Measurements from ENCODE around the gene IGFL2.
"Not testable (repeated sequence)": the region's sequence is repeated elsewhere in the genome, so short reads cannot be mapped to it uniquely, and the experiment has no call there.

IGFL2 gene

DNA sequence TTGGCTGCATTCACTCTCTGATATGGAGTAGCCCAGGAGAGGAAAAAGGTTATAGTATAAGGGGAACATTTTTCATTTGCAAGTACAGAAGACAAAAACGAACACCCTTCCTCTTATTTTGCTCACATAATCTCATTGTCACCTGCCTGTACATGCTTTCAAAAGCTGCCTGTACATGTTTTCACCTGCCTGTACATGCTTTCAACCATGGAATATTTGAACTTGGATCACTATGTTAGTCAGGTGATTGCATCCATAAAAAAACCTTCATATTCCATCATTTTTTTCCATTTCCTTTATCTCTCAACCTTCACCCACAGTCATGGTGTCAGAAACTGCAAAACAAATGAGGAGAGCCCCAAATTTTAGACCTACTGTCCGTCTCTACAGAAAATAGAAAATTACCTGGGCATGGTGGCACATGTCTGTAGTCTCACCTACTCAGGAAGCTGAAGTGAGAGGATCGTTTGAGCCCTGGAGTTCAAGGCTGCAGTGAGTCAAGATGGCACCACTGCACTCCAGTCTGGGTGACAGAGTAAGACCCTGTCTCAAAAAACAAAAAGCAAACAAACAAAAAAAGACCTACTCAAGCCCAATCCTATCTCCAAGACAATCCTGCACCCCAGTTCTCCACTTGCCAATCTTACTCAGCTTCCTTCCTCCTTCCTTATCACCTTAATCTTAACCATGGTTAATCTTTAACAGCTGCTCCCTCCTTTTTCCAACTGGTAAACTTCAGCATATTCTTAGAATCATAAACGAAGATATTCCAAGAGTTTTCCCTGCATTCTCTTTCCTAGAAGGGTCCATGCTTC is 11.6 kb downstream of the IGFL2 start:
- H3K4me3 ChIP-seq (ENCODE audit: low read depth, low read length): no peak overlapping the region
- H3K4me2 ChIP-seq (ENCODE audit: low read length): no peak overlapping the region
- no peak overlapping the region for H3K9ac ChIP-seq
- no peaks in the 10 kb centered on the region for H3K4me1 ChIP-seq
- no peaks in the 10 kb centered on the region for H3K9me3 ChIP-seq (ENCODE audit: control insufficient read depth, low read length)
- H3K27ac ChIP-seq: no peak overlapping the region
- H3K27me3 ChIP-seq (ENCODE audit: control insufficient read depth, insufficient read depth, low read length): no peaks in the 10 kb centered on the region
- no peaks in the 10 kb centered on the region for H3K36me3 ChIP-seq (ENCODE audit: control insufficient read depth, insufficient read depth, low read length)
- no peak overlapping the region for H2AFZ ChIP-seq
- TF ChIP-seq, protein P1, sequence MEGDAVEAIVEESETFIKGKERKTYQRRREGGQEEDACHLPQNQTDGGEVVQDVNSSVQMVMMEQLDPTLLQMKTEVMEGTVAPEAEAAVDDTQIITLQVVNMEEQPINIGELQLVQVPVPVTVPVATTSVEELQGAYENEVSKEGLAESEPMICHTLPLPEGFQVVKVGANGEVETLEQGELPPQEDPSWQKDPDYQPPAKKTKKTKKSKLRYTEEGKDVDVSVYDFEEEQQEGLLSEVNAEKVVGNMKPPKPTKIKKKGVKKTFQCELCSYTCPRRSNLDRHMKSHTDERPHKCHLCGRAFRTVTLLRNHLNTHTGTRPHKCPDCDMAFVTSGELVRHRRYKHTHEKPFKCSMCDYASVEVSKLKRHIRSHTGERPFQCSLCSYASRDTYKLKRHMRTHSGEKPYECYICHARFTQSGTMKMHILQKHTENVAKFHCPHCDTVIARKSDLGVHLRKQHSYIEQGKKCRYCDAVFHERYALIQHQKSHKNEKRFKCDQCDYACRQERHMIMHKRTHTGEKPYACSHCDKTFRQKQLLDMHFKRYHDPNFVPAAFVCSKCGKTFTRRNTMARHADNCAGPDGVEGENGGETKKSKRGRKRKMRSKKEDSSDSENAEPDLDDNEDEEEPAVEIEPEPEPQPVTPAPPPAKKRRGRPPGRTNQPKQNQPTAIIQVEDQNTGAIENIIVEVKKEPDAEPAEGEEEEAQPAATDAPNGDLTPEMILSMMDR (IDR thresholded peaks at IDR 0.05): no peak
- H3K79me2 ChIP-seq: no peaks in the 10 kb centered on the region

DNA sequence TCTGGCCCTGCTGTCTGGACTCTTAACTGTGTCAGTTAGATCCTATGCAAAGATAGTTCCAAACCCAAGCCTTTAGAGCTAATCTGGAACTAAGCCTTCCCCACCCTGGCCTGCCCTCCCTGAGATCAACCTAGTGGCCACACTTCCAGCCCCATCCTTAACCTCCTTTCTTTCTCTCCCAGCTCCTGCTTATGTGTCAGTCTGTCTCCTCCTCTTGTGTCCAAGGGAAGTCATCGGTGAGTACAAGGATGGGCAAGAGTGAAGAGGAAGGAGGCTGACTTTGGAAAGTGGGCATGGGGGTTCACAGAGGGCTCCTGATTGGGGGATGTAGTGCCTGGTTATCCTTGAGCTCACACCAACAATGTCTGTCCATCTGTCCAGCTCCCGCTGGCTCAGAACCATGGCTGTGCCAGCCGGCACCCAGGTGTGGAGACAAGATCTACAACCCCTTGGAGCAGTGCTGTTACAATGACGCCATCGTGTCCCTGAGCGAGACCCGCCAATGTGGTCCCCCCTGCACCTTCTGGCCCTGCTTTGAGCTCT is 12.3 kb downstream of the IGFL2 start:
- Histone ChIP-seq H3K27me3 (ENCODE audit: control insufficient read depth, insufficient read depth, low read length) (no peaks in the 10 kb centered on the region), H3K4me2 (ENCODE audit: low read length) (no peak overlapping the region), H3K9me3 (ENCODE audit: control insufficient read depth, low read length) (no peaks in the 10 kb centered on the region), H3K9ac (no peak overlapping the region), H3K27ac (no peak overlapping the region), H3K4me1 (no peaks in the 10 kb centered on the region), H3K4me3 (ENCODE audit: low read depth, low read length) (no peak overlapping the region), H3K79me2 (no peaks in the 10 kb centered on the region), H2AFZ (no peak overlapping the region), H3K36me3 (ENCODE audit: control insufficient read depth, insufficient read depth, low read length) (no peaks in the 10 kb centered on the region)
- TF ChIP-seq, protein P1 (IDR thresholded peaks at IDR 0.05): no peak

DNA sequence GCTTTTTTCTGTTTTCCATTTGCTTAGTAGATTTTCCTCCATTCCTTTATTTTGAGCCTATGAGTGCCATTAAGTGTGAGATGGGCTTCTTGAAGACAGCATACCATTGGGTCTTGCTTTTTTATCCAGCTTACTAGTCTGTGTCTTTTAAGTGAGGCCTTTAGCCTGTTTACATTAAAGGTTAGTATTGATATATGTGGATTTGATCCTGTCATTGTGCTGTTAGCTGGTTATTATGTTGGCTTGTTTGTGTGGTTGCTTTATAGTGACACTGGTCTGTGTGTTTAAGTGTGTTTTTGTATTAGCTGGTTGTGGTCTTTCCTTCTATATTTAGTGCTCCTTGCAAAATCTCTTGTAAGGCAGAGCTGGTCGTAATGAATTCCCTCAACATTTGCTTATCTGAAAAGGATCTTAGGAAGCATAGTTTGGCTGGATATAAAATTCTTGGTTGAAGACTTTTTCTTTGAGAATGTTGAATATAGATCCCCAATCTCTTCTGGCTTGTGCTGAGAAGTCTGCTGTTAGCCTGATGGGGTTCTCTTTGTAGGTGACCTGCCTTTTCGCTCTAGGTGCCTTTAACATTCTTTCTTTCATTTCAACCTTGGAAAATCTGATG is 13.7 kb downstream of the IGFL2 start:
- not testable (repeated sequence) for H3K79me2 ChIP-seq; H2AFZ ChIP-seq; H3K4me1 ChIP-seq; H3K27me3 ChIP-seq (ENCODE audit: control insufficient read depth, insufficient read depth, low read length); H3K9me3 ChIP-seq (ENCODE audit: control insufficient read depth, low read length); H3K4me3 ChIP-seq (ENCODE audit: low read depth, low read length); H3K27ac ChIP-seq; H3K9ac ChIP-seq; H3K4me2 ChIP-seq (ENCODE audit: low read length); H3K36me3 ChIP-seq (ENCODE audit: control insufficient read depth, insufficient read depth, low read length)

DNA sequence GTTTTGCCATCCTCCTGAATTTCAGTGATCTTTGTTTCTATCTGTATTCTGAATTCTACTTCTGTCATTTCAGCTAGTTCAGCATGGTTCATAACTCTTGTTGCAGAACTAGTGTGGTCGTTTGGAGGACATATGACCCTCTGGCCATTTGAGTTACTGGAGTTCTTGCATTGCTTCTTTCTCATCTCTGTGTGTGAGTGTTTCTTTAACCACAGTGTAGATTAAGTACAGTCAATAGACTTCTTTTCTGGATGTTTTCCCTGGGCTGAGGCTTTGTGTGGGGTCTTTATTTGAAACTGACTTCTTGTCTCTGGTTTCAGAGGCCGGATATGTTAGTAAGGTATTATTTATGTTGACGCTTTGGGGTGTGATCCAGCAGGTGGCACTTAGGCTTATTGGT is 14.7 kb downstream of the IGFL2 start:
- H3K79me2 ChIP-seq: no peaks in the 10 kb centered on the region
- TF ChIP-seq, protein P1 (IDR thresholded peaks at IDR 0.05): no peak
- no peaks in the 10 kb centered on the region for H3K4me1 ChIP-seq
- no peak overlapping the region for H2AFZ ChIP-seq
- no peak overlapping the region for H3K9ac ChIP-seq
- H3K9me3 ChIP-seq (ENCODE audit: control insufficient read depth, low read length): no peaks in the 10 kb centered on the region
- no peaks in the 10 kb centered on the region for H3K27me3 ChIP-seq (ENCODE audit: control insufficient read depth, insufficient read depth, low read length)
- no peak overlapping the region for H3K4me3 ChIP-seq (ENCODE audit: low read depth, low read length)
- no peaks in the 10 kb centered on the region for H3K36me3 ChIP-seq (ENCODE audit: control insufficient read depth, insufficient read depth, low read length)
- H3K27ac ChIP-seq: no peak overlapping the region
- no peak overlapping the region for H3K4me2 ChIP-seq (ENCODE audit: low read length)

DNA sequence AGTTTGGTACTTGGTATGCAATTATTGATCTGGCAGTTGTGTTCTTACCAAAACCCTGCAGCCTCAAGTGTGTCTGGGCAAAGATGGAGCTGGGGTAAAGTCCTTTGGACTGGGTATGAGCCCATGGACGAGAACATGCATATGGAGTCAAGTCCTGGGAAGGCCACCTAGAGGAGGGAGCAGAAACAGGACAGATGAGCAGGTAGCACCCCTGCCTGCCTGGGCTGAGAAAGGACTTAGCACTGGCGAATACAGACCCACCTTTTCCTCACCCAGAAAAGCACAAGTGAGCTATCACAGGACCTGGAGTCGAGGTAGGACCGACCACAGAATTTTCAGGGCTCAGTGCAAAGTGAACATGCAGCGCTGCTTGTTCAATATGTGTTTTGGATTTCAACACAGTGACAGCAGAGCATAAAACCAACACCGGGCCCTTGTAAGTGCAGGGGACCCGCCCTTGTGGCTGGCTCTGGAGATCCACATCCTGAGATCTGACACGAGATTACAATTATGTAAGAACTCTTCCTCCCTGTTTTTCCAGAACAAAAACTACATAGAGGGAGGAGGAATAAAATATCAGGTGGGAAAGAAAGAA is 25.9 kb downstream of the IGFL2 start:
- Histone ChIP-seq H3K9me3 (ENCODE audit: control insufficient read depth, low read length) (no peaks in the 10 kb centered on the region), H2AFZ (peak overlapping the region; percentile 9), H3K9ac (no peak overlapping the region), H3K27me3 (ENCODE audit: control insufficient read depth, insufficient read depth, low read length) (no peaks in the 10 kb centered on the region), H3K79me2 (no peaks in the 10 kb centered on the region), H3K4me1 (peaks cover 3% of the 10 kb centered on the region), H3K4me3 (ENCODE audit: low read depth, low read length) (no peak overlapping the region), H3K4me2 (ENCODE audit: low read length) (no peak overlapping the region), H3K27ac (no peak overlapping the region), H3K36me3 (ENCODE audit: control insufficient read depth, insufficient read depth, low read length) (no peaks in the 10 kb centered on the region)
- TF ChIP-seq, protein P1 (IDR thresholded peaks at IDR 0.05): no peak

All from parathyroid adenoma (tissue), 2 donors.